Measurements from ENCODE around the gene ARID5B. TPM values are rescaled to one million over a fixed set of nuclear protein-coding genes. Genes with fewer than 3 reads are reported as not detected.

ARID5B gene
- total RNA-seq, 1 donor, result 94.1 TPM

DNA sequence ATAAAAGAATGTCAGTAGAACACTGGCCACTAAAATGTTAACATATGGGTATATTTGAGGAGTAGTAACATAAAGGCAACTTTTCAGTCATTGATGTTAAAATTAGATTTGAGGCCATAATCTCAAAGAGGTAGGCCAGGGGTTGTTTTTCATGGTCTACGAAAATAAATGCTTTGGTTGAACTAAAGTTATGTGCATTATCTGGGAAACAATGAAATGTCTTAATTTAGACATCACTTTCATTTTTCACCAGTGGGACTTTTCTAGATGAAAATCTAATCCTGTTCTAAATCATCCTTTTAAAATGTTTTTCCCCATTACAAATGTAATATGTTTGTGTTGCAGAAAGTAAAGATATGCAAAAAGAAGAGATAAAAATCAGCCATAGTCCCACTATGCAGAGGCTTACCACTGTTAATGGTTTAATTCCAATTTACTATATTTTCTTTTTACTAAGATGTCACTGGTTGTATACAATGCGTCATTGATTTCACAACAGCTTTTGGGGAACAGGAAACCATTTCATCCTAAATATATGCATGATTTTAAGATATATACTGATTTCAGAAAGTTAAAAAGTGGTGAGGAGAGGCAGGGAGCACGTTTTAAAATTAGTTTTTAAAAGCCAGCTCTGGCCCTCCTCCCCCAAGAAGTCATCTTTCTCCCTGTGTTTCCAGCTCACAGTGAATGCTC, 64.3 kb downstream of the ARID5B start:
- Histone ChIP-seq H3K4me1 (ENCODE audit: insufficient read depth, low read length) (peaks cover 15% of the 10 kb centered on the region), H3K9me3 (ENCODE audit: low read depth, low read length) (no peaks in the 10 kb centered on the region), H3K79me2 (ENCODE audit: insufficient read depth, low read length) (peaks cover 26% of the 10 kb centered on the region), H4K20me1 (ENCODE audit: insufficient read depth, low read length) (no peaks in the 10 kb centered on the region), H3K4me3 (ENCODE audit: insufficient read depth, low read length) (no peak overlapping the region), H3K27ac (ENCODE audit: low read depth, low read length) (no peak overlapping the region), H3K4me2 (ENCODE audit: insufficient read depth, low read length) (no peak overlapping the region), H3K36me3 (ENCODE audit: insufficient read depth, low read length) (peaks cover 4% of the 10 kb centered on the region), H2AFZ (ENCODE audit: low read length) (no peak overlapping the region), H3K27me3 (ENCODE audit: insufficient read depth, low read length) (no peaks in the 10 kb centered on the region)
- TF ChIP-seq, protein P1, sequence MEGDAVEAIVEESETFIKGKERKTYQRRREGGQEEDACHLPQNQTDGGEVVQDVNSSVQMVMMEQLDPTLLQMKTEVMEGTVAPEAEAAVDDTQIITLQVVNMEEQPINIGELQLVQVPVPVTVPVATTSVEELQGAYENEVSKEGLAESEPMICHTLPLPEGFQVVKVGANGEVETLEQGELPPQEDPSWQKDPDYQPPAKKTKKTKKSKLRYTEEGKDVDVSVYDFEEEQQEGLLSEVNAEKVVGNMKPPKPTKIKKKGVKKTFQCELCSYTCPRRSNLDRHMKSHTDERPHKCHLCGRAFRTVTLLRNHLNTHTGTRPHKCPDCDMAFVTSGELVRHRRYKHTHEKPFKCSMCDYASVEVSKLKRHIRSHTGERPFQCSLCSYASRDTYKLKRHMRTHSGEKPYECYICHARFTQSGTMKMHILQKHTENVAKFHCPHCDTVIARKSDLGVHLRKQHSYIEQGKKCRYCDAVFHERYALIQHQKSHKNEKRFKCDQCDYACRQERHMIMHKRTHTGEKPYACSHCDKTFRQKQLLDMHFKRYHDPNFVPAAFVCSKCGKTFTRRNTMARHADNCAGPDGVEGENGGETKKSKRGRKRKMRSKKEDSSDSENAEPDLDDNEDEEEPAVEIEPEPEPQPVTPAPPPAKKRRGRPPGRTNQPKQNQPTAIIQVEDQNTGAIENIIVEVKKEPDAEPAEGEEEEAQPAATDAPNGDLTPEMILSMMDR (IDR thresholded peaks at IDR 0.05; ENCODE audit: extremely low read depth, low read depth, low read length), result no peak
- DNase-seq (ENCODE audit: insufficient read length, low spot score, missing footprints), result no peak

DNA sequence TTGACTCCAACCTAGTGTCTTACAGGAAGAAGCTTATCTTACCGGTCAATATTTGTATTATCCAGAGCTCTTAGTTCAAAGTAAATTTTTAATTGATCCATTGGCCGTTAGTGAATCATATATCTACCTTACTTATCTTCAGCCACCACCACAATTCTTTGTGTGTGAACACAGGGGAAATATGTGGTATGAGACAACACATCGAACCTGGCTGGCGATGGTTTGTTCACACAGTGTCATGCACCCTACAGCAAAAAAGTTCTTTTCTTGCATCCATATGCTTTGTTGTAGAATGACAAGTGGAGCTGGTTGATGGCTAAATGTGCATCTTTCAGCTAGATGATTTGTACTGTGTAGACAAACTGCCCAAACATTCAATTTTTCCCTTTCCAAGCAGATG, 65.8 kb downstream of the ARID5B start:
- Histone ChIP-seq H3K27me3 (ENCODE audit: insufficient read depth, low read length) (no peaks in the 10 kb centered on the region), H3K4me2 (ENCODE audit: insufficient read depth, low read length) (no peak overlapping the region), H4K20me1 (ENCODE audit: insufficient read depth, low read length) (no peaks in the 10 kb centered on the region), H2AFZ (ENCODE audit: low read length) (no peak overlapping the region), H3K9me3 (ENCODE audit: low read depth, low read length) (no peaks in the 10 kb centered on the region), H3K79me2 (ENCODE audit: insufficient read depth, low read length) (peaks cover 19% of the 10 kb centered on the region), H3K36me3 (ENCODE audit: insufficient read depth, low read length) (no peaks in the 10 kb centered on the region), H3K27ac (ENCODE audit: low read depth, low read length) (no peak overlapping the region), H3K4me3 (ENCODE audit: insufficient read depth, low read length) (no peak overlapping the region), H3K4me1 (ENCODE audit: insufficient read depth, low read length) (peaks cover 19% of the 10 kb centered on the region)
- TF ChIP-seq, protein P1 (IDR thresholded peaks at IDR 0.05; ENCODE audit: extremely low read depth, low read depth, low read length), result no peak
- no peak for DNase-seq (ENCODE audit: insufficient read length, low spot score, missing footprints)

DNA sequence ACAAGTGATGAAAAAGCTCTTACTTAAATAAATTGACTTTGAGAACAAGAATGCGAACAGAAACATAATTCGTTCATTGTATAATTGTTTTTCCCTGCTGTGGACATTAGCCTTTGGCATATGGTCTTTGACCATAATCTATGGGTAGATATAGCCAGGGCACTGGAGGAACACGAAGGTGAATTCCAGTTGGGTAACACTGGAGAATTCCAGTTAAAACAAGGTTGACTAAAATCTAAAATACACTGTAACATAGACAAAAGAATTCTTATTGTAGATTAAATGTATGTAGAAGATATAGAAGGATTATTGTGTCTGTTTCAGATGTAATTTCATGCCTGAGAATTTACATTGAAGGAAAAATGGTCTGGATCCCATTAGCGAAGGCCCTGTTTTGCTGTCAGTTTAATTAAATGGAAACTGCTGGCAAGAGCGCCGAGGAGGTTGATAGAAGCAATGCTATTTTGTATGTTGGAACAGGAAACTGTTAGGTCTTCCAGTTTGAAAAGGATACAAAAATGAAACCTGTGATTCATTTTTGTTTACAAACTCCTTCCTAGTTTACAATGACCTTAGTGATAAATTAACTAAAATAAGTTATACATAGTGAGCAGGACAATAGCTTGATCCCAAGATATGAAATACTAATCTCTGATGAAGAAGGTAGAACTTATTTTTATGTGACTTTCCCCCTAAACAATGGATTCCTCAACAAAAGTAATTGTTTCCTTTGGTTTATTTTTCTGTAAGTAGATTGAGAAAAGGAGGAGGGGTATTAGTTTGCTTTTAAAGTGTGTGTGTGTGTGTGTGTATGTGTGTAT, 68.9 kb downstream of the ARID5B start:
- H3K9me3 ChIP-seq (ENCODE audit: low read depth, low read length), result no peaks in the 10 kb centered on the region
- no peaks in the 10 kb centered on the region for H3K36me3 ChIP-seq (ENCODE audit: insufficient read depth, low read length)
- peak overlapping the region; percentile 2 for H3K4me2 ChIP-seq (ENCODE audit: insufficient read depth, low read length)
- H3K27me3 ChIP-seq (ENCODE audit: insufficient read depth, low read length), result no peaks in the 10 kb centered on the region
- H3K4me1 ChIP-seq (ENCODE audit: insufficient read depth, low read length), result peaks cover 25% of the 10 kb centered on the region
- DNase-seq (ENCODE audit: insufficient read length, low spot score, missing footprints), result no peak
- H3K79me2 ChIP-seq (ENCODE audit: insufficient read depth, low read length), result peaks cover 17% of the 10 kb centered on the region
- no peak overlapping the region for H3K27ac ChIP-seq (ENCODE audit: low read depth, low read length)
- no peak overlapping the region for H2AFZ ChIP-seq (ENCODE audit: low read length)
- no peak overlapping the region for H3K4me3 ChIP-seq (ENCODE audit: insufficient read depth, low read length)
- TF ChIP-seq, protein P1 (IDR thresholded peaks at IDR 0.05; ENCODE audit: extremely low read depth, low read depth, low read length), result no peak
- H4K20me1 ChIP-seq (ENCODE audit: insufficient read depth, low read length), result peaks cover 5% of the 10 kb centered on the region

DNA sequence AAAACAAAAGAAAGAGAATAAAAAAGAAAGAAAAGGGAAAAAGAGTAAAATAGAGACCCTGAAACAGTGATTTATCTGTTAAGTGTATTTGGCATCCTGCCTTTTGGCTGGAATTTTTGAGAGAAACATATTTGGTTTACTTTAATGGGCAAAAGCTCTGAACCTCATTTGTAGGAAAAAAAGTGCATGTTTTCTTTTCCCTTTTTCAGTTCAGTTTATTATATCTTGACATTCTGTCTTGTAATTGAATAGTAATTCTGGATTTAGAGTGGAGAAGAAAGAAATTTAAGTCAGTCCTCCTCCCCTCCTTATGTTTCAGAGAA, 69.5 kb downstream of the ARID5B start:
- Histone ChIP-seq H3K27ac (ENCODE audit: low read depth, low read length) (no peak overlapping the region), H3K9me3 (ENCODE audit: low read depth, low read length) (no peaks in the 10 kb centered on the region), H3K79me2 (ENCODE audit: insufficient read depth, low read length) (peaks cover 19% of the 10 kb centered on the region), H2AFZ (ENCODE audit: low read length) (no peak overlapping the region), H3K27me3 (ENCODE audit: insufficient read depth, low read length) (no peaks in the 10 kb centered on the region), H3K4me3 (ENCODE audit: insufficient read depth, low read length) (no peak overlapping the region), H3K4me1 (ENCODE audit: insufficient read depth, low read length) (peaks cover 28% of the 10 kb centered on the region), H4K20me1 (ENCODE audit: insufficient read depth, low read length) (peaks cover 5% of the 10 kb centered on the region), H3K4me2 (ENCODE audit: insufficient read depth, low read length) (no peak overlapping the region), H3K36me3 (ENCODE audit: insufficient read depth, low read length) (no peaks in the 10 kb centered on the region)
- DNase-seq (ENCODE audit: insufficient read length, low spot score, missing footprints), result no peak
- TF ChIP-seq, protein P1 (IDR thresholded peaks at IDR 0.05; ENCODE audit: extremely low read depth, low read depth, low read length), result no peak
